WI38 (cell line): Measurements from ENCODE around the gene TCF12.

Experiments
- H3K4me3 ChIP-seq: 2 replicates; pipeline ENCODE4 v1.5.1; 2011; ENCODE audit warnings: low read depth, mild to moderate bottlenecking, control low read depth, low read length
- CTCF ChIP-seq: IDR thresholded peaks from 2 replicates; pipeline ENCODE4 v1.5.1; 2012; ENCODE audit warnings: low read depth, mild to moderate bottlenecking, control low read depth, low read length

The TCF12 gene

GRCh38 chr15:56915888-56916287 lies 2.6 kb upstream of the TCF12 start:
- no peak overlapping the region for H3K4me3 ChIP-seq
- TF ChIP-seq CTCF: no peak

- no peak for TF ChIP-seq CTCF
- no peak overlapping the region for H3K4me3 ChIP-seq
Measured at GRCh38 chr15:56916825-56917477, 1.5 kb upstream of the TCF12 start.

- no peak for TF ChIP-seq CTCF
- peak overlapping the region; percentile 90 for H3K4me3 ChIP-seq
Measured at GRCh38 chr15:56917652-56918045, 795 bp upstream of the TCF12 start.

GRCh38 chr15:56919031-56919608 lies 676 bp downstream of the TCF12 start:
- no peak for TF ChIP-seq CTCF
- peak overlapping the region; percentile 90 for H3K4me3 ChIP-seq

GRCh38 chr15:56919609-56920366 lies 1.3 kb downstream of the TCF12 start:
- H3K4me3 ChIP-seq: peak overlapping the region; percentile 90
- TF ChIP-seq CTCF: no peak

GRCh38 chr15:56920367-56920627 lies 1.9 kb downstream of the TCF12 start:
- no peak for TF ChIP-seq CTCF
- H3K4me3 ChIP-seq: peak overlapping the region; percentile 90

GRCh38 chr15:56923174-56923591 lies 4.7 kb downstream of the TCF12 start:
- H3K4me3 ChIP-seq: no peak overlapping the region
- no peak for TF ChIP-seq CTCF
